Measurements from ENCODE around the gene ZBTB42. TPM values are rescaled to one million over a fixed set of nuclear protein-coding genes. Genes with fewer than 3 reads are reported as not detected.
A peak's percentile ranks its signal among the peaks of the same experiment; 100 is the strongest.

Gene ZBTB42
- total RNA-seq, 1 donor from 2014 or later = 2.4 TPM

GRCh38 chr14:104771918-104772706 is 28.8 kb upstream of the ZBTB42 start:
- H3K4me1 Mint-ChIP-seq (ENCODE audit: unreplicated experiment) = peaks cover 19% of the 10 kb centered on the region
- H3K27ac Mint-ChIP-seq (ENCODE audit: unreplicated experiment) = no peak overlapping the region
- no peaks in the 10 kb centered on the region for H3K9me3 Mint-ChIP-seq (ENCODE audit: unreplicated experiment)
- DNase-seq (ENCODE audit: low spot score) = no peak
- TF ChIP-seq CTCF (IDR thresholded peaks at IDR 0.05; ENCODE audit: unreplicated experiment) = no peak
- peaks cover 12% of the 10 kb centered on the region for H3K27me3 Mint-ChIP-seq (ENCODE audit: unreplicated experiment)
- peaks cover 27% of the 10 kb centered on the region for H3K36me3 Mint-ChIP-seq (ENCODE audit: low read depth, unreplicated experiment)
- peak overlapping the region; percentile 47 for H3K4me3 Mint-ChIP-seq (ENCODE audit: unreplicated experiment)

- peaks cover 10% of the 10 kb centered on the region for H3K27me3 Mint-ChIP-seq (ENCODE audit: unreplicated experiment)
- no peak for TF ChIP-seq CTCF (IDR thresholded peaks at IDR 0.05; ENCODE audit: unreplicated experiment)
- H3K4me1 Mint-ChIP-seq (ENCODE audit: unreplicated experiment) = peaks cover 11% of the 10 kb centered on the region
- H3K4me3 Mint-ChIP-seq (ENCODE audit: unreplicated experiment) = no peak overlapping the region
- peaks cover 29% of the 10 kb centered on the region for H3K36me3 Mint-ChIP-seq (ENCODE audit: low read depth, unreplicated experiment)
- DNase-seq (ENCODE audit: low spot score) = no peak
- no peak overlapping the region for H3K27ac Mint-ChIP-seq (ENCODE audit: unreplicated experiment)
- H3K9me3 Mint-ChIP-seq (ENCODE audit: unreplicated experiment) = no peaks in the 10 kb centered on the region
These were observed 28.0 kb upstream of the ZBTB42 start for GRCh38 chr14:104772707-104773504.

GRCh38 chr14:104773505-104774452 is 27.1 kb upstream of the ZBTB42 start:
- no peak overlapping the region for H3K27ac Mint-ChIP-seq (ENCODE audit: unreplicated experiment)
- H3K36me3 Mint-ChIP-seq (ENCODE audit: low read depth, unreplicated experiment) = peaks cover 29% of the 10 kb centered on the region
- peak overlapping the region; percentile 56 for H3K4me3 Mint-ChIP-seq (ENCODE audit: unreplicated experiment)
- H3K27me3 Mint-ChIP-seq (ENCODE audit: unreplicated experiment) = peaks cover 10% of the 10 kb centered on the region
- DNase-seq (ENCODE audit: low spot score) = no peak
- TF ChIP-seq CTCF (IDR thresholded peaks at IDR 0.05; ENCODE audit: unreplicated experiment) = no peak
- H3K4me1 Mint-ChIP-seq (ENCODE audit: unreplicated experiment) = peaks cover 4% of the 10 kb centered on the region
- H3K9me3 Mint-ChIP-seq (ENCODE audit: unreplicated experiment) = no peaks in the 10 kb centered on the region

GRCh38 chr14:104774453-104775072 is 26.3 kb upstream of the ZBTB42 start:
- peaks cover 10% of the 10 kb centered on the region for H3K27me3 Mint-ChIP-seq (ENCODE audit: unreplicated experiment)
- no peak for TF ChIP-seq CTCF (IDR thresholded peaks at IDR 0.05; ENCODE audit: unreplicated experiment)
- no peak for DNase-seq (ENCODE audit: low spot score)
- H3K4me3 Mint-ChIP-seq (ENCODE audit: unreplicated experiment) = no peak overlapping the region
- H3K36me3 Mint-ChIP-seq (ENCODE audit: low read depth, unreplicated experiment) = peaks cover 29% of the 10 kb centered on the region
- H3K4me1 Mint-ChIP-seq (ENCODE audit: unreplicated experiment) = no peaks in the 10 kb centered on the region
- H3K27ac Mint-ChIP-seq (ENCODE audit: unreplicated experiment) = no peak overlapping the region
- H3K9me3 Mint-ChIP-seq (ENCODE audit: unreplicated experiment) = no peaks in the 10 kb centered on the region
